GM18517 (cell line): ENCODE measurements around the gene DNAH10.

Source experiments
- ATAC-seq: cut with Tn5 transposase; IDR thresholded peaks from one replicate; pipeline ENCODE4 v1.9.1; 2021; ENCODE audit warnings: mild to moderate bottlenecking, moderate library complexity; ENCODE audit not compliant: unreplicated experiment

The DNAH10 gene

DNA sequence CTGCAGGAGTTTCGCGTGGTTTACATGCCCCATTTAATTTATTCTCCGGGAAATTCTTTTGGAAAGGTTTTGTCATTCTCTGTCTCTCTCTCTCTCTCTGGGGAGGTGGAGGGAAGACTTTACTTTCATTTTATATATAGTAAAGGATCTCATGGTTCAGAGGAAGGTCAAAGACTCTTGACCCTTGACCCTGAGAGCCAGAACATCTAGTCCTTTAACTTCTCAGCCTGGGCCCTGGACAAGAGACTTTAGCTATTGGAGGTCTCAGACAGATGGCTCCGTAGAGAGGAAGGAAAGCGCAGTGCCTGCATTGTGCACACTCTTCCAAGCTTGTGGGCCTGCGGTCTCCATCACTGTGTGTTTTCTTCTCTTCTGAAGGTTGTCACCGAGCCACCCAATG lies 166.8 kb downstream of the DNAH10 start:
- no peak for ATAC-seq

- no peak for ATAC-seq
Measured at GRCh38 chr12:123929946-123930583, 168.0 kb downstream of the DNAH10 start.

GRCh38 chr12:123931686-123932321 lies 169.7 kb downstream of the DNAH10 start:
- no peak for ATAC-seq

DNA sequence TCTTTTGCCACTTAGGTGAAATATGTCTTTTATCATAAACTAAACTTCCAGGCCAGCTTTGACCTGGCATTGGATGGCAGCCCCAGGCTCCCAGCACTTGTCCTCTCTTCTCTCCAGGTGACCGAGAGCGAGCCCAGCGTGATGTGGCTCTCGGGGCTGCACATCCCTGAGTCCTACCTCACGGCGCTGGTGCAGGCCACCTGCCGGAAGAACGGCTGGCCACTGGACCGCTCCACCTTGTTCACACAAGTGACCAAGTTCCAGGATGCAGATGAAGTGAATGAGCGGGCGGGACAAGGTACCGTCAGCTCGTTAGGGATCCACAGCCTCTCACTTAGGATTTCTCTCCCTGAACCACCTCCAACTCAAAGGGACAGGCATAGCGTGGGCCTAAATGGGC lies 171.1 kb downstream of the DNAH10 start:
- no peak for ATAC-seq

GRCh38 chr12:123934016-123934620 lies 172.0 kb downstream of the DNAH10 start:
- ATAC-seq = no peak

- ATAC-seq = no peak
Measured at GRCh38 chr12:123934829-123935228, 172.7 kb downstream of the DNAH10 start.

- ATAC-seq = no peak
Measured at GRCh38 chr12:123935956-123936355, 173.9 kb downstream of the DNAH10 start.

- ATAC-seq = no peak
Measured at GRCh38 chr12:123936471-123936870, 174.4 kb downstream of the DNAH10 start.

DNA sequence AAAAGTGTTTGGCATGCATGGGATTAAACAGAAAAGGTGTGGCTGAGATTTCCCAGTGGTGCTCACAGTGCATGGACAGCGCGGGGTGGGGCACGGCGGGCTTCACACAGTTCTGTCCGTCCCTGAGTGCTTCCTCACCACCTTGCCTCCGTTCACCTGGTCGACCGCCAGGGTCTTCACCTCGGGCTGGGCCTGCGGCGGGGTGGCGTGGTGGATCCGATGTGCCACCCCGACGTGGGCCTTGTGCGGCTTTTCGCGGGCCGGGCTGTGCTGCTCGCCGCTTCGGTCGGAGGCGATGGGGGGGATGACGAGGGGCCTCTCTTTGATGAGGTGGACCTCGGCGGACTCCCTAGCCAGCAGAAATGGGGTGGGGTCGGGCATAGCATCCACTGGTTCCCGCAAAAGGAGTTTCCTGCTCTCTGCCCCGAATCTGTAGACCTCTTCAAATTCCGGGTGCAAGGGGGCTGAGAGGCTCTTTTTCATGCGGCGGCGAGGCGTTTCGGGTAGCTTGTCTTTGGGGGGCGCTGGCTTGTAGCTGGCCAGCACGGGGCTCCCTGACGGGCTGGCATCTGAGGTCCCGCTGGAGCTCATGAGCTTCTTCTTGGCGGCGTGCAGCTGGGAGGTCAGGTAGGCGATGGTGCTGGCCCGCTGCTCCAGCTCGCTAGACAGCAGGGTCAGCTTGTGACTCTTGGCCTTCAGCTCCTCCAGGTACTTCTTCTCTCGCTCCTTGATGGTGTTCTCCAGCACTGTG lies 175.0 kb downstream of the DNAH10 start:
- no peak for ATAC-seq

DNA sequence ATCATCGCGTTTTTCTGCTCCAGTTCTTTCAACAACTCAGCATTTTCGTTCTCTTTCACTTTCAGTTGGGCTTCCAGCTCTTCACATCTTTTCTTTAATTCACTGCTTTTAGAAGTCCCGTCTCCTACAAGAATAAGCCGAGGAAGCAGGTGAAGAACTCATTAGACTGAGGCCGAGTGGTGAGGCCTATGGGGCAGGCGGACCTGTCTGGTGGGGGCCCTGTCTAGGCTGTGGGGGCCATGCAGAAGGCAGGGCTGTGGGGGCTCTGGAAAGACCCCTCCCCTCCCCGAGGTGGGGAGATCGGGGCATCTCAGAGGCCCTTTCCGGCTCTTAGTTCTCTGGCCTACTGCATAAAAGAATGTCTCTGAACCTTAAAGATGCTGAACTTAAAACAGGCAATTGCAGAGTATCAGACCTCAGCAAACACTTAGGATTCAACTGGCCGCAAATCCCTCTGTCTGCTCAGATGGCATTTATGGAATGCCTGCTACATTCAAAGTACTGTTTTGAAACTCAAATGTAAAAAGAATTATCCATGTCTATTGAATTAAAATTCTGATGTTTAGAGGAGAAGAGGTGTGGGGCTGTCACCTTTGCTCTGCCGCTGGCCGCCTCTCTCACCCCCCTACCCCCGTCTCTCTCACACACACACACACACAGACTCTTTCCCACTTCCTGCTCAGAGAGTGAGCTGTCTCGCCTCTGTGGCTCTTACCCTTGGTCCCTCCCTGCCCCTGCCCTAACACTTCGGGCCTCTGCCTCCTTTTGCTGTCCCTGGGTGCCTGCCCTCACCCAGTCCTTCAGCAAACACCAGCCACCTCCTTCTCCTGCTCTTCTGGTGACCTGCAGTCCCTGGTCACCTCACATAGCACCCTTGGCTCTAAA lies 175.8 kb downstream of the DNAH10 start:
- no peak for ATAC-seq

GRCh38 chr12:123938679-123939480 lies 176.8 kb downstream of the DNAH10 start:
- ATAC-seq = no peak

DNA sequence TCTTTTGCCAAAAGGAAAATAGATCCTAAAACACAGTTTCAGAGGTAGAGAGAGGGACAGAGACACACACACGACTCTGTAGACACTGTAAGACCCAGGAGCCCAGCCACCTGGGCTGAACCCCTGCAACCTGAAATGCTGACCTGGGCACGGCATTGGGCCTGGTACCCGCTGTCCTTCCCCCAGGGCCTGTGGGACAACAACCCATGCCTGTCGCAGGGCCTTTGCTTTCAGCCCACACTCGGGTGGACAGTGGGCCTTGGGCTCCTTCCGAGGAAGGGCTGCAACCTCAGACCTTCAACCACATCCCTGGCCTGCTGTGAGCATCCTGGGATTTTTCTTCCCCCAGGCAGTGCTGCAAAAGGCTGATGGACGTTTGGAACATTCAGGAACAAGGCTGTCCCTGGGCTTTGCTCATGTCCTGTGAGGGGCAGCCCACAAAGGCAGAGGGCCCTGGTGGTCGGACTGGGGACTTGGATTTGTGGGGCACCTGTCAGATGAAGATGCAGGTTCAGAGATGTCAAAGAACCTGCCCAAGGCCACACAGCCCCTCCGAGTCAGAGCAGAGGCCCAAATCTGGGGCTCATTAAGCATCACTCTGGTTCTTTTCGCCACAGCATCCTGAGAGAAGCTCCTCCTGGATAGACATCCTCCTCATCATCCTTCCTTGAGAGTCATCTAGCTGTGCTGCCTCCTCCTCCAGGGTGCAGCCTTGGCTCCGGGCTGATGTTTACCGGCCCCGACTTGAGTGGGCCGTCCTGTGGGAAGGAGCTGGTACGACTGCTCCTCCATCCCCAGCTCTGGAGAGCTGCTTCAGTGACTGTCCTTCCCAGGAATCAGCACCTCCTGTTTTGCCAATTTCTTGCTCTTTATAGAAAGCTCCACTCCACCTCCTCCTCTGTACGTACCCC lies 177.9 kb downstream of the DNAH10 start:
- ATAC-seq = no peak

DNA sequence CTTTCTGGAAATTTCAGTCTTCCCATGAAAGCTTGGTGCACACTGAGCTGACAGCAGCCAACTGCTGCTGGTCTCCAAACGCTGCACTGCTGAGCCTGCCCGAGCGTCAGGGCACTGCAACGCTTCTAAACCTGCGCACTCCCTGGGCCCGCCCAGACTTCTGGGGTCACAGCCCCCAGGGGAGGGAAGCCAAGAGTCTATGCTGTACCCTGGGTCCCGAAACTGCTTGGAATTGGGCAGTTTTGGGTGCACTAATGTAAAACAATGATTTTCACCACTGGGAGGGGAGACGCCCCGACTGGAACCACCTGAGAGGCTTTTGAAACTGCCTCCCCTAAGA lies 178.5 kb downstream of the DNAH10 start:
- no peak for ATAC-seq

DNA sequence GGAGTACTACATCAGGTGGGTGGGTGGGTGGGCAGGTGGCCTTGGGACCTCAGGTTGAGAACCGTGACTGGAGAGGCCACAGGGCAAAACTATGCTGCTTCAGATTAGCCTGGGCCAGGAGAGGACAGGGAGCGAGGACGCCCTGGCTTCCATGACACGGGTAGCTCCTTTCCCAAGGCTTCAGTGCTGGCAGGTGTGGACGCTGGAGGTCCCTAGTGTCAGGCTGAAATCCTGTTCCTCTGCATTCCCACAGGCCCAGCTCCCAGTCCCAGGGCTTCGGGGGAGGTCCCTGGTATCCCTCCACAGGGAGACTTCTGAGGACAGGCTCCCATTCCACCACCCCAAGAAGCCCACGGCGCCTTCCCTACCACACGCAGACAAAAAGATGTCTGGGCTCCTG lies 178.9 kb downstream of the DNAH10 start:
- ATAC-seq = no peak

DNA sequence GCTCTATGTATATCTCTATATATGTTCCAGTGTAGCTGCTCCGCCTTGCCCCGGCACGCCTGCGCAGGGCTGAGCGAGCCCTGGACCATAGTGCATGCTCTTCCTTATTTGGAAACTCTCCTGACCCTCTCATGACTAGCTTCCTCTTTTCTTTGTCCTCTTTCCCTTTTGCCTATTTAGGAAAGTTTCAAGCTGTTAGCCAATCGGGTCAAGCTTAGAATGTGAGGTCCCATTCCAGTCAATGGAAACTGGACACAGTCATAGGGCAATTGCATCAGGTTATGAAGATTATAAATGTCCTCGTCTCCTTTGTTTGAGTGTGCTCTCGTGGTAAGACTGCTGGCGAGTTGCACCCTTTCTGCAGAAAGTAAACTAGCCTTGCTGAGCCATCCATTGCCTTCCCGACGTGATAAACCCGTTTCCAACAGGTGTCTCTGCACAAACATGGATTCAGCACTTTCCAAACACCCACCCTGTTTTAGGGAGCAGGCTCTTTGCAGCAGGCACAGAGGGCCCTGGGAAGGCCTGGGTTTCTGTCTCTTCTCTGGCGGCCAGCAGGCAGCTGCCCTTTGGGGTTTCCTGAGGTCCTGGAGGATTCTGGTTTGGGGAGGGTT lies 179.6 kb downstream of the DNAH10 start:
- ATAC-seq = no peak

- no peak for ATAC-seq
Measured at GRCh38 chr12:123942238-123942653, 180.1 kb downstream of the DNAH10 start.

DNA sequence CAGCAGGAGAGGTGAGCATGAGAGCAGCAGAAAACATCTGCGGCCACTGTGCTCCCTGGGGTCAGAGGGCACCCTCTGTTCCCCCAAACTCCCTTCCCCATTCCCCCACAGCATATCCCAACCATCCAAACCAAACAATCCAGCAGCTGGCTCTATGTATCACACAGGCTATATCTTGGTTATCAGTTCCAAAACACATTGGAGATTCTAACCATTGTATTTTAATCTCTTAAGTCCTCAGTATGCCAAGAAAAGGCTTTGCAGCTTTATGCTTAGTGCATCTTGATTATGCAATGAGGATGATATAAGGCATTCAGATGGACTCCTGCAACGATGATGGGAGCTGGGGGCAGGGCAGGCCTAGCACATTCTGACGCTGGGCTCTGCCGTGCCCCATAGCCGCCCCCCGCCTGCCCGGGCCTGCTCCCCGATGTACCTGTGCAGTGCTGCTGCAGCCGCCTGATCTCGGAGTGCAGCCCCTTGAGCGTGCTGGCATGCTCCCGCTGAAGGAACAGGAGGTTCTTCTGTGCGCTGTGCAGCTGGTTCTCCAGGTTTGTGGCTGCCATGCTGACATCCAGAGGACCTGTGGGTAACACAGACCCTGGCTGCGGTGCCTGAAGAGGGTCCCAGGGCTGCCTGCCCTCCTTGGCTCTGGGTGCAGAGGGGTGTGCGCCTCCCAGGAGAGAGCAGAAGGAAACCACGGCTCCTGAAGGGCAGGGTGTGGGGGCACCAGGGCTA lies 181.0 kb downstream of the DNAH10 start:
- ATAC-seq = no peak

DNA sequence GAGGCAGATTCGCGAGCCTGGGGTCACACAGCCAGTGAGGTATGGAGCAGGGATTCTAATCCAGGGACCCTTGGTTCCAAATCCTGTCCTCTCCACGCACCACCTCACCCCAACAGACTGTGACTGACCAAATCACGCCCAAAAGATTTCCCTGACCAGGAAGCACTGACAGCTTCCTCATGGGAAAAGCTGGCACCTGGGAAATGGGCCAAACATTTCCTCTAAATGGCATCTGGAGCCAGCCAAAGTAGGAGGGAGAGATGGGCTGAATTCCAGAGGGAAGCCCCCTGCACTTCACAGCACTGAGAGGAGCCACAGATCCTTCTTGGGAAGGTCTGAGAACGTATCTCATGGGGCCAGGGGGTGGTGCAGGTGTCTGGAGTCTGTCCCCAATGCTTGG lies 181.7 kb downstream of the DNAH10 start:
- no peak for ATAC-seq
